ES-I3 (cell line): ENCODE measurements around the gene CNTRL.
A peak's percentile ranks its signal among the peaks of the same experiment; 100 is the strongest.

ENCODE experiments used
- H3K36me3 ChIP-seq: 2 replicates; pipeline ENCODE4 v1.6.1; 2013; ENCODE audit warnings: mild to moderate bottlenecking, low read length, control low read depth, moderate library complexity; ENCODE audit not compliant: insufficient read depth
- H3K4me1 ChIP-seq: 2 replicates; pipeline ENCODE4 v1.6.1; 2013; ENCODE audit warnings: mild to moderate bottlenecking, control low read depth, low read length; ENCODE audit not compliant: insufficient read depth
- H3K9ac ChIP-seq: 2 replicates; pipeline ENCODE4 v1.6.1; 2013; ENCODE audit warnings: low read depth, mild to moderate bottlenecking, low read length, moderate library complexity
- H3K9me3 ChIP-seq: 2 replicates; pipeline ENCODE4 v1.6.1; 2013; ENCODE audit warnings: mild to moderate bottlenecking, low read length, moderate library complexity; ENCODE audit not compliant: control insufficient read depth, insufficient read depth

CNTRL gene

DNA sequence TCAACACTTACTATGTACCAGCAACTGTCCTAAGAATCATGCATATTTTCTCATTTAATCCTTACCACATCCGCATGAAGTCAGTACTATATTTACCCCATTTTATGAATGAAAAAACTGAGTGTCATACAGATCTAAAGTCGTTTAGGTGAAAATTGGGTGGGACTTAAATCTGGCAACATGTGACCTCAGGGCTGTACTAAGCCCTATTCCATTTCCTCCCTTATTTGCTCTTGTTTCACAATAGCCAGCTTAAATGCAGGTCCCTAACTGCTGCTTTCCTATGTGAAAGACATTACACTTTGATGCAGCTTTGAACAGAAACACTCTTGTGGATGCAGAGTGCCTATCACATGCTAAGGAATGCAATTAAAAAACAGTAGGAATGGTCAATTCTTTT is 129.4 kb downstream of the CNTRL start:
- Histone ChIP-seq H3K9me3 (no peaks in the 10 kb centered on the region), H3K36me3 (no peaks in the 10 kb centered on the region), H3K4me1 (peaks cover 10% of the 10 kb centered on the region), H3K9ac (no peak overlapping the region)

DNA sequence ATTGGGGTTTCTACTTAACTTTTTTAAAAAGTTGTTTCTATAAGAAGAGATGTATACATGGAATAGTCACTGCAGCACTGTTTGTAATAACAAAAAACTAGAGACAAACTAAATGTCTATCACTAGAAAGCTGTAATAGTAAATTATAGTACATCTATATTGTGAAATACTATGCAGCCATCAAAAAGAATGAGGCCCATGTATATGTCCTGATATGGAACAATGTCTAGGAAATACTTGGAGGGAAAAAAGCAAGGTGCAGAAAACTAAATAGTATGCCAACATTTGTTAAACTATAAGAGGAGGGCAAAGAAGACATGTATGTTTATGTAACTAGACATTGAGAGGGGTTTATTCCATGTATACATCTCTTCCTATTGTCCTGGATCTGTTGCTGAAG is 129.9 kb downstream of the CNTRL start:
- H3K9ac ChIP-seq: no peak overlapping the region
- peaks cover 10% of the 10 kb centered on the region for H3K4me1 ChIP-seq
- H3K36me3 ChIP-seq: no peaks in the 10 kb centered on the region
- no peaks in the 10 kb centered on the region for H3K9me3 ChIP-seq

DNA sequence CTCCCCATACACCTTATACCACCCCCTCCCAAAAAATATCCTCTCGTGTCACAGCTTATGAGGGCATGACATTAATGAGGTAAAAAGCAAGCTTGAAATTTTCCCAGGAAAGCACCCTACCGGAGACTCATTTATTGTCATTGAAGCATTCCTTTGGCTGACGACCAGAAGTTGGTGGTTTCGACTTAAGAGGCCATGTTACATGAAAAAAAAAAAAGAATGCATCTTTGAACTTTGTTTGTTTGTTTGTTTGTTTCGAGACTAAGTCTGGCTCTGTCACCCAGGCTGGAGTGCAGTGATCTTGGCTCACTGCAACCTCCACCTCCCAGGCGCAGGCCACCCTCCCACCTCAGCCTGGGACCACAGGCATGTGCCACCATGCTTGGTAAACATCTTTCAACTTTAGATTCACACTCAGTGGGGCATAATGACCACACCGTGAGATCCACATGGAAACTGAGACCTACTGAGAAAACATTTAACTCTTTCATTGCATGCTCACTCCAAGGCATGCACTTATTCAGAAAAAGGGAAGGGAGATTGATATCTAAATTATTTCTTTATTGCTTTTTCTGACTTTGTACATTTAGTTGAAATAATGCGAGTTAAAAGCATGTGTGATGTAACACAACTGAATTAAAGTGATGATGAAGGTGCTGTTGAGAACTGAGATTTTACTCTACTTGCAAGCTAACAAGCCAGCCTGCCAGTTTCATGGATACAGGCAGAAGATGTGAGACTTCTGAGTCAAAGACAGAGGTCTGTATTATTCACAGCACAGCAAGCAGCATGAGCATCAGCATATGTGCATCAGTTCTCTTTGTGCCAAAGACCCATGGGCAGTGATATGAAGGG is 132.0 kb downstream of the CNTRL start:
- Histone ChIP-seq H3K36me3 (no peaks in the 10 kb centered on the region), H3K4me1 (peaks cover 10% of the 10 kb centered on the region), H3K9ac (no peak overlapping the region)

DNA sequence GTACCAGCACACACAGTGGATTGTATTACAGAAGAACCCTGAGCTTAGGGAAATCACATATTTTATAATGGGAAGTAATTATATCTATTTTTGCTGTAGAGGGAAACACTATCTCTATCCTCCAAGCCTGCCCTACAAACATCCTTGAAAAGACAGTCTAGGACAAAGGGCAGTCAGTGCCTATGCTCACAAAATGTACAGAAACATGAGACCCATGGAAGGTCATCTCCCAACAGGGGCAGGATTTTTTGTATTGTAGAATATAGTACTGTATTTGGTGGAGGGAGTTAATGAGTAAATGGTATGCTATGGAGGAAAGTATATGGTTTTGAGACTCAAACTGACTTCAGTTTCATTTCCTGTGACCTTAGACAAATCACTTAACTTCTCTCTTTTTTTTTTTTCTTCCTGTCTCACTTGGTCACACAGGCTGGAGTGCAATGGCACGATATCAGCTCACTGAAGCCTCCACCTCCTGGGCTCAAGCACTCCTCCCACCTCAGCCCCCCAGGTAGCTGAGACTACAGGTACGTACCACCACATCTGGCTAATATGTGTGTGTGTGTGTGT is 132.7 kb downstream of the CNTRL start:
- H3K9me3 ChIP-seq: no peaks in the 10 kb centered on the region
- H3K36me3 ChIP-seq: no peaks in the 10 kb centered on the region
- H3K9ac ChIP-seq: no peak overlapping the region
- peaks cover 10% of the 10 kb centered on the region for H3K4me1 ChIP-seq

More for the DNA sequence above, 132.0 kb downstream of the CNTRL start:
- H3K9me3 ChIP-seq: no peaks in the 10 kb centered on the region

DNA sequence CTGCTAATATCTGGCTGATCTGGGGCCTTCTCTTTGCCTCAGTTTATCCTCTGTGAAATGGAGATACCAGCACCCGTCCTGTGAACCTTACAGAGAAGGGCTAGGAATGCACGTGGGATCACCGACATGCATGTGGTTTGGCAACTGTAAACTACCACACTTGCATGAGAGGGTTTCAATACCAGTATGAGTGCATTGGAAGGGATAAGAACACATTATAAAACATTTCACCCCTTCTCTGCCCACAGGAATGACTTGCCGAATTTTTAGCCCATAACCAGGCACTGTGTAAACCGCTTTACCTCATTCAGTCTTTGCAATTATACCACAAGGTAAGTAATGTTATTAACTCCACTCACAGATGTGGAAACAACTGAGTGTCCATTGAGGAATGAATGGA is 135.8 kb downstream of the CNTRL start:
- no peaks in the 10 kb centered on the region for H3K9me3 ChIP-seq
- H3K36me3 ChIP-seq: no peaks in the 10 kb centered on the region
- H3K4me1 ChIP-seq: peaks cover 13% of the 10 kb centered on the region
- no peak overlapping the region for H3K9ac ChIP-seq

DNA sequence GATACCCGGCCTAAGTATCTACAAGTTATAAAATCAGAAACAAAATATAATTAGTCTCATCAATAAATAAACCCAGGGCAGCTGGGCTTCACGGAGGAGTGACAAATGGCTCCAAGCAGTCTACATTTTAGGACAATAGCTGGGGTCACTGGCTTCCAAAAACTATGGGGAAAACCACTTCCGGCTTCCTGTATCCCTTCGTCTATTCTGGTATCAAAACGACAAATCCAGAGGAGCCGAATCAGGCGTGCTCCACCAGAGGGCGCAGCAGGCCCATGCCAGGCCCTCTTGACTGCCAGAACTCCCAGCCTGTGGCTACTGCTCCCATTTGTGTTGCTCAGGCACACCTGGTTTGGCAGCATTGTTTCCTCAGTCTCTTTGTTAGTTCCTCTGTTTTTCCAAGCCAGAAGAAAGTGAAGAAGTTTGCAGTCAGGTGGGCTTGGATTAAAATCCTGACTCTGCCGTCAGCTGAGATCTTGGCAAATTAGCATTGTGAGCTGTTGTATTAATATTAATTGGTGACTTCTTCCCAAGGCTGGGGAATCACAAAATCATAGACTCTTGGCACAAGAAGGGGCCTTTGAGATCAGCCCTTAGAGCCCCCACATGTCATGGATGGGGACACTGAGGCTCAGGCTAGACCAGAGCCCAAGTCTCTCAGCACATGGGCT is 138.5 kb downstream of the CNTRL start:
- H3K4me1 ChIP-seq: peaks cover 4% of the 10 kb centered on the region; the same call in 1 of the 2 replicates
- H3K9ac ChIP-seq: no peak overlapping the region
- no peaks in the 10 kb centered on the region for H3K9me3 ChIP-seq
- no peaks in the 10 kb centered on the region for H3K36me3 ChIP-seq

DNA sequence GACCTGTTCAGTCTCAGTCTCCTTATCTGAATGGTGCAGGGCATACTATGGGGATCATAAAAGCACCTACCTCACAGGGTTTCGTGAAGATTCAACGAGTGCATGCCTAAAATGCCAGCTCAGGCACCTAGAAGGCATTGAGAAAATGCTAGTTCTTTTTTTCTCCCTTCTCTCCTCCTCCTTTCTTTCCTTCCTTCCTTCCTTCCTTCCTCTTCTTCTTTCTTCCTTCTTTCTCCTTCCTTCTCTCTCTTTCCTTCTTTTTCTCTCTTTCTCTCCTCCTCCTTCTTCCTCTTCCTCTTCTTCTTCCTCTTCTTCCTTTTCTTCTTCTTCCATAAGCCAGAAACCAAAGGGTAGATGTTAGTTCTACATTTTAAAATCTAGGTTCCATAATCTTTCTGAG is 139.2 kb downstream of the CNTRL start:
- Histone ChIP-seq H3K9me3 (no peaks in the 10 kb centered on the region), H3K36me3 (no peaks in the 10 kb centered on the region), H3K9ac (no peak overlapping the region), H3K4me1 (peaks cover 4% of the 10 kb centered on the region; the same call in 1 of the 2 replicates)

DNA sequence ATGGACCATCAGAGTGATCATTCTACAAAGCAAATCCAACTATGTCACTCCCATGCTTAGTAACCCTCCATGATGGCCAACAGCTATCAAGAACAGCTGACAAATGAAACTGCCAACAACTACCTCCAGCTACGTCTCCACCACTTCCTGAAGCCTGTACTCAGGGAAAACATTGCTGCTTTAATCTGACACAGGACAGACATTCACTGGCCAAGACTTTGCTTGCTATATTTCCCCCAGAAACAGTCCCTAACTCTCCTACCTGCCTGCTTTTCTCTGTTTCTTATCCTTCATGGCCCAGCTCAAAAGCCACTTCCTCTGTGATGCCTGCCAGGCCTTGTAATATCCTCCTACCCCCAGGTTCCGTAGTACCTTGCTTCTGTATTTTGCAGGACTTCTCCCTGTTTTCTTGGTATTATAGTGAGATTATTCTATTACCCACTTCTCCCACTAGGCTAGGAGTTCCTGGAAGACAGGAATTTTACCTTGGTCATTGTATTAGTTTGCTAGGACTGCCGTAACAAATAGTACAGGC is 141.6 kb downstream of the CNTRL start:
- Histone ChIP-seq H3K9ac (no peak overlapping the region), H3K4me1 (peaks cover 15% of the 10 kb centered on the region), H3K9me3 (no peaks in the 10 kb centered on the region), H3K36me3 (no peaks in the 10 kb centered on the region)

DNA sequence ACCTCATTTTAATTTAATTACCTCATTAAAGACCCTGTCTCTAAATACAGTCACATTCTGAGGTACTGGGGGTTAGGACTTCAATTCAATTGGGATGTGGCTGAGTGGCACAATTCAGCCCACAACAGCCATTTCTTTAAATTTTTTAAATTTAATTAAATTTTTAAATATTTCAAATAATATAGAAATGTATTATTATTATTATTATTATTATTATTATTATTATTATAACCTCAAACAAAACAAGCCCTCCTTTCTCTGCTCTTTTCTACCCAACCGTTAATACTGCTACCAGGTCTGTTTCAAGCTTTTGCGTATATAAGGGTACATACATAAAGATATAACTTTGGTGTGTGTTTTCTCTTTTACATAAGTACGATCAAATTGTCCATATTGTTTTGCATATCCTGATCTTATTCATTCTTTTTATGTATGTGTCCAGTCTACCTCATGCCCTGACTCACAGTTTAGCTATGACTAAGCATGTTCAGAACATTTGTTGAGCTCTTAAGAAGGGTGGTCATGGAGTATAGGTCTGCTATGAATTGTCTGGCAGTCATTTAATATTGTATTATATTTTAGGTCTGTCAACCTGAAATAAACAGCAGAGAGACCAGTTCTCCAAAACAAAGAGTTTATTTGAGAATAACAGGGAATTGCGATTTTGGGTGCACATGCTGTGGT is 143.0 kb downstream of the CNTRL start:
- peaks cover 22% of the 10 kb centered on the region for H3K4me1 ChIP-seq
- H3K9me3 ChIP-seq: no peaks in the 10 kb centered on the region
- H3K9ac ChIP-seq: no peak overlapping the region
- no peaks in the 10 kb centered on the region for H3K36me3 ChIP-seq

DNA sequence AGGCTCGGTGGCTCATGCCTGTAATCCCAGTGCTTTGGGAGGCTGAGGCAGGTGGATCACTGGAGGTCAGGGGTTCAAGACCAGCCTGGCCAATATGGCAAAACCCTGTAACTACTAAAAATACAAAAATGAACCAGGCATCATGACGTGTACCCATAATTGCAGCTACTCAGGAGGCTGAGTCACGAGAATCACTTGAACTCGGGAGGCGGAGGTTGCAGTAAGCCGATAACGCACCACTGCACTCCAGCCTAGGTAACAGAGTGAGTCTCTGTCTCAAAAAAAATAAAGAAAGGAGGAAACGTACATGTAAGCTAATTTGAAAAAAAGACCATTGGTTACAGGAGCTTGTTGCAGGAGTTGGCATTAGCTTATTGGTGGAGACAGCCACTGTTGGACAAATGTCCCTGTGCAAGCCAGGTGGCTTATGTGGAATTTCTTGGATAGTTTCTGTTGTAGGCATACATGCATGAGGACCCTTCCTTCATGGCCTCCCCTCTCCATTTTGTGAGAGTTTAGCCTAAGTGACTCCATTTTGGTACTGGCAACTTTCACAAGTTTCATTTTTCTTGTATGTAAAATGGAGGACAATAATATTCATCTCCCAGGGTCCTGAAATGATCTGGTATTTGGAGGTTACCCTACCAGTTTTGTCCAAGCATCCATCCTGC is 143.7 kb downstream of the CNTRL start:
- Histone ChIP-seq H3K9ac (no peak overlapping the region), H3K9me3 (no peaks in the 10 kb centered on the region), H3K36me3 (no peaks in the 10 kb centered on the region), H3K4me1 (peaks cover 20% of the 10 kb centered on the region)

DNA sequence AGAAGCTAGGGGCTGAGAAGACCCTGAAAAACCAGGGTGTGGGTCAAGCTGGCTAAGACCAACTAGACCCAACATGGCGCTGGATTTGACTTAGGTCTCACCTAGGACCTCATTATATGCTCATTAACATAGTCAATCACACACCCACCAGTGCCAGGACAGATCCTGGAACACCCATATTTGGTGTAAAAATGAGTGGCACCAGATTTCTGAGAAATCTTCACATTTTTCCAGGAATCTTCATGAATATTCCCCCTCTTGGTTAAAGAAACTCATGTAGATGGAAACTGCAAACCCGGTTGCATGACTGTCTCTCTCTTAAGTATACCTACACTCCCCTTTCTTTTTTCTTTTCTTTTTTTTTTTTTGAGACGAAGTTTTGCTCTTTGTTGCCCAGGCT is 144.8 kb downstream of the CNTRL start:
- H3K9me3 ChIP-seq: no peaks in the 10 kb centered on the region
- peaks cover 19% of the 10 kb centered on the region for H3K4me1 ChIP-seq
- H3K36me3 ChIP-seq: no peaks in the 10 kb centered on the region
- no peak overlapping the region for H3K9ac ChIP-seq

DNA sequence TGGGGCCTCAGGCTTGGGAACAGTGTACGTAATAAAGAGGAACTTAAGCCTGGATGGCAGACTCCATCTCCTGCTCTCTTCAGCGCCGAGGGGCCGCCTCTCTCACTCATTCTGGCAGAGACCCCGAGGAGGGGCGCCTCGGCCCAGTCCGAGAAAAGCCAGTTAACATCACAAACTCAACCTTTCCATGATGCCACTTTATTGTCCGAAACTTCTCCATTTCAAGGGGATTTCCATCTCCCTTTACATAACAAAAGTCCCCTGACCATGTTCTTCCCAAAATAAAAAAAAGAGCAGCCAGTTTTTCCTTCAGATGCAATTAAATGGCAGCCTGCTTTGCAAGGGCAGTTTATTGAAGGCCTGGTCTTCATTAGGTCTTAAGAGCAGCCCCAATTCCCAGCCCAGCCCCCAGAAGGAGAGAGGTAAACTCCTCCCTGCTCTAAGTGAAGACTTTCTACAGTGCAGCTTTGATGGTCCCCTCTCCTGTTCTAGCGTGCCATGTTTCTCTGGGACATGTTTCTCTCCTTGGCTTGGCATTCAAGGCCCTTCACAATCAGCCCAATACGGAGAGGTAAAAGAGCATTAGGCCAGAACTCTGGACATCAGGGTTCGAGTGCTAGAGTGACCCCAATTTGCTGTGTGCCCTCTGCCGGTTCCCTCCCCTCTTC is 146.4 kb downstream of the CNTRL start:
- no peaks in the 10 kb centered on the region for H3K36me3 ChIP-seq
- peak overlapping the region; percentile 0; the same call in 1 of the 2 replicates for H3K9ac ChIP-seq
- no peaks in the 10 kb centered on the region for H3K9me3 ChIP-seq
- H3K4me1 ChIP-seq: peaks cover 19% of the 10 kb centered on the region

DNA sequence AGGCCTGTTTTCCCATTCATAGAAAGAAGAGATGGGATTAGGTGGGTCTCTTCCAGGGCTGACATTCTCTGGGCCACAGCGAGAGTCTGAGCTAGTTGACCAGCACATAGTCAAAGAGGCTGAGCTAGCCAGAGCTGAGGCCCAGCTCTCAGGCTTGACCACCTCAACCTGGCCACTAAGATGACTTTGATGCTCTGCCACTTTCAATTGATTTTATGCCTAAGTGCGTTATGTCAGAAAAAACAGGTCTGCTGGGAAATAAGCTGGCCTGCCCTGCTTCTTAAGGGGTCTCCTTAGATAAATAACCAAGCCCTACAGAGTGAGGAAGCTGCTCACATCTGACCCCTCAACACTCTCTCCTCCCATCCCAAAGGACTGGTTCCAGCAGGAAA is 146.9 kb downstream of the CNTRL start:
- Histone ChIP-seq H3K9me3 (no peaks in the 10 kb centered on the region), H3K4me1 (peaks cover 19% of the 10 kb centered on the region), H3K9ac (0 out of 2 replicates have a peak overlapping the region, but pooled peaks have one; percentile 0), H3K36me3 (no peaks in the 10 kb centered on the region)
